CD4-positive, alpha-beta T cell (primary cell): ENCODE data around the gene SAXO1. TPM values are rescaled to one million over a fixed set of nuclear protein-coding genes. Genes with fewer than 3 reads are reported as not detected.

Experiments used
- ATAC-seq: fragments of 200-7000 bp; cut with Tn5 transposase; one replicate; pipeline ENCODE4 v1.10.0; 2022; ENCODE audit warnings: mild to moderate bottlenecking; ENCODE audit not compliant: poor library complexity
- CTCF ChIA-PET: fragments of 350-600 bp; sonication (Branson Sonifier 250); formaldehyde crosslinking; loops from one replicate; lab custom pipeline; 2021; ENCODE audit warnings: antibody characterized with exemption, inconsistent platforms; lab: Charles Lee
- POLR2A ChIA-PET: fragments of 350-600 bp; sonication (Branson Sonifier 250); formaldehyde crosslinking; loops from one replicate; lab custom pipeline; 2021; ENCODE audit warnings: antibody characterized with exemption, inconsistent platforms; lab: Charles Lee
- DNase-seq, 14 experiments: peaks; one replicate each; pipeline ENCODE4 v3.0.0-alpha.2; 2013 to 2020; ENCODE audit warnings: mixed read lengths in 2 of 14
- H3K27ac ChIP-seq, 2 donors: one replicate each; pipeline versions ENCODE4 v1.5.1 to v1.7.0; 2013; ENCODE audit warnings: low read length in 2 of 2, low read depth in 1 of 2, mild to moderate bottlenecking in 1 of 2
- H3K27me3 ChIP-seq, 2 experiments: 1 replicate in 1 of 2; 2 replicates in 1 of 2; pipeline versions ENCODE4 v1.6.1 to v1.7.0; 2013; ENCODE audit warnings: low read length in 2 of 2, control low read depth in 1 of 2, mild to moderate bottlenecking in 1 of 2, moderate library complexity in 1 of 2; ENCODE audit not compliant: insufficient read depth in 2 of 2, control insufficient read depth in 1 of 2
- H3K36me3 ChIP-seq: one replicate; pipeline ENCODE4 v1.6.1; 2013; ENCODE audit warnings: low read length, control low read depth; ENCODE audit not compliant: insufficient read depth
- H3K4me1 ChIP-seq: one replicate; pipeline ENCODE4 v1.6.1; 2013; ENCODE audit warnings: low read length, control low read depth; ENCODE audit not compliant: insufficient read depth
- H3K4me3 ChIP-seq: one replicate; pipeline ENCODE4 v1.5.1; 2013; ENCODE audit warnings: mild to moderate bottlenecking, low read length, moderate library complexity
- H3K9me3 ChIP-seq, 2 experiments: 1 replicate in 1 of 2; 2 replicates in 1 of 2; pipeline versions ENCODE4 v1.6.1 to v1.7.0; 2013; ENCODE audit warnings: low read length in 2 of 2, mild to moderate bottlenecking in 2 of 2, control low read depth in 1 of 2, moderate library complexity in 1 of 2; ENCODE audit not compliant: control insufficient read depth in 1 of 2, insufficient read depth in 1 of 2
- H3K27ac Mint-ChIP-seq: one replicate; pipeline ENCODE4 v1.8.0; 2020; ENCODE audit warnings: mixed read lengths
- H3K27me3 Mint-ChIP-seq: one replicate; pipeline ENCODE4 v1.8.0; 2021; ENCODE audit warnings: mixed read lengths
- H3K36me3 Mint-ChIP-seq: one replicate; pipeline ENCODE4 v1.8.0; 2021; ENCODE audit warnings: low read depth, mixed read lengths
- H3K4me1 Mint-ChIP-seq: one replicate; pipeline ENCODE4 v1.8.0; 2021; ENCODE audit warnings: low read depth, mixed read lengths
- H3K4me3 Mint-ChIP-seq: one replicate; pipeline ENCODE4 v1.8.0; 2020; ENCODE audit warnings: mild to moderate bottlenecking, mixed read lengths
- H3K9me3 Mint-ChIP-seq: one replicate; pipeline ENCODE4 v1.8.0; 2020; ENCODE audit warnings: mixed read lengths
- CTCF ChIP-seq: fragments of 200-600 bp; IDR thresholded peaks from one replicate; pipeline ENCODE4 v1.8.0; 2022; ENCODE audit warnings: antibody characterized with exemption, mild to moderate bottlenecking
- intact Hi-C, 2 experiments: fragments of 100-400 bp; cut with DNase I in 1 of 2; cut with micrococcal nuclease in 1 of 2; formaldehyde crosslinking; loops; one replicate each; pipeline versions ENCODE4 v1.15.1 to v1.9.0; 2023 to 2025; cut with DNase I, micrococcal nuclease
- total RNA-seq, 174 experiments: library from RNA in 2 of 174; stranded (reverse) in 2 of 174; gene quantifications; one replicate each; pipeline ENCODE4 v1.2.3 and lab custom pipeline; 2021 to 2026

Gene SAXO1
- total RNA-seq, 2 experiments from 2014 or later, result 0.19 to 0.34 TPM

- Mint-ChIP-seq H3K36me3 (no peaks in the 10 kb centered on the region), H3K4me1 (no peaks in the 10 kb centered on the region), H3K9me3 (peaks cover 17% of the 10 kb centered on the region), H3K4me3 (no peak overlapping the region), H3K27ac (no peak overlapping the region), H3K27me3 (peaks cover 9% of the 10 kb centered on the region)
- Histone ChIP-seq H3K27ac (no peak overlapping the region), H3K4me1 (peaks cover 10% of the 10 kb centered on the region), H3K27me3 (no peaks in the 10 kb centered on the region), H3K4me3 (no peak overlapping the region), H3K36me3 (no peaks in the 10 kb centered on the region), H3K9me3 (peaks cover 12 to 21% of the 10 kb centered on the region in 2 experiments)
- DNase-seq, result no peak
- intact Hi-C loops, result loop anchor here in 1 of 2 experiments (10.0 kb wide), 1 partner anchor 59 kb away; no protein-coding TSS in a partner anchor
- no peak for ATAC-seq
- ChIA-PET POLR2A (no interaction called here), CTCF (no interaction called here)
- no peak for TF ChIP-seq CTCF
Observed at GRCh38 chr9:18896004-18896403, 137.0 kb downstream of the SAXO1 start.

DNA sequence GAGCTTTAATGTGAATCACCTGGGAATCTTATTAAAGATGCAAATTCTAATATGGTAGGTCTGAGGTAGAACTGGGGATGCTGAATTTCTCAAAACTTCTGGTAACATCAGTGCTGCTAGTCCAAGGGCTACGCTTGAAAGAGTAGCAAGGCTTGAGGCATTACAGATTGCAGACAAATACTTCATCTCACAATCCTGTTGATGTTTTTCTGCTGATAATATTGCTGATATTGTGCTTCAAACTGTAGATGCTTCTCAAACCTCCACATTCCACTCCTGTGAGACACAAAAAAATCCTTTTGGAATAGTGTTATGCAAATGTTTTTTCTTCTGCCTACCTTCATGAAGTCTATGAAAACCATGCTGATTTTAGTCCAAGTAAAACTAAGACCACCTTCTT, 139.5 kb downstream of the SAXO1 start:
- TF ChIP-seq CTCF, result no peak
- Histone ChIP-seq H3K36me3 (no peaks in the 10 kb centered on the region), H3K27ac (no peak overlapping the region), H3K9me3 (peaks cover 12 to 21% of the 10 kb centered on the region in 2 experiments), H3K4me3 (no peak overlapping the region), H3K27me3 (no peaks in the 10 kb centered on the region), H3K4me1 (peaks cover 10% of the 10 kb centered on the region)
- ChIA-PET POLR2A (no interaction called here), CTCF (no interaction called here)
- no peak for ATAC-seq
- H3K9me3 Mint-ChIP-seq, result peaks cover 15% of the 10 kb centered on the region
- intact Hi-C loops, result loop anchor here in 1 of 2 experiments (10.0 kb wide), 1 partner anchor 61 kb away; no protein-coding TSS in a partner anchor
- DNase-seq, result no peak
- H3K4me1 Mint-ChIP-seq, result no peaks in the 10 kb centered on the region
- no peak overlapping the region for H3K27ac Mint-ChIP-seq
- no peak overlapping the region for H3K4me3 Mint-ChIP-seq
- H3K27me3 Mint-ChIP-seq, result peaks cover 6% of the 10 kb centered on the region
- no peaks in the 10 kb centered on the region for H3K36me3 Mint-ChIP-seq

DNA sequence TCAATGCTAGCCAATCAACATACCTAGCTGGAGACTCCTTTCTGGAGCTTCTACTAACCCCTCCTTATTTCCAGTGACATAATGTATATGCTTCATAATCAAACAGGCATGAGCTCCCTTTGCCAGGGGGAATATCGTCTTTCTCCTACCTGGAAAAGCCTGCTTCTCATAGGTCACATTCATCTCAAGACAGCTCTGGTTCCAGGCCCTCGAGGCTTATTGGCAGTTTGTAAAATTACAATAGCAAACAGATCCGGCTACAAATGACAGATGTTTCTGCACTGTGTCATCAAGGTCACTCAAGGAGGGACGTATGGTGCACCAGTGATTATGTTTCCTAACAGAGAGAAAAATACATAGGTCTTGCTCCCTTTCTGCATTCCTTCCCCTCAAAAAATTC, 140.0 kb downstream of the SAXO1 start:
- Mint-ChIP-seq H3K4me3 (no peak overlapping the region), H3K9me3 (peaks cover 15% of the 10 kb centered on the region), H3K27ac (no peak overlapping the region), H3K36me3 (no peaks in the 10 kb centered on the region), H3K4me1 (no peaks in the 10 kb centered on the region), H3K27me3 (peaks cover 5% of the 10 kb centered on the region)
- no peak for ATAC-seq
- H3K4me3 ChIP-seq, result no peak overlapping the region
- TF ChIP-seq CTCF, result no peak
- no peak overlapping the region for H3K27ac ChIP-seq
- ChIA-PET CTCF (no interaction called here), POLR2A (no interaction called here)
- peaks cover 10% of the 10 kb centered on the region for H3K4me1 ChIP-seq
- no peaks in the 10 kb centered on the region for H3K27me3 ChIP-seq
- intact Hi-C loops, result loop anchor here in 1 of 2 experiments (10.0 kb wide), 1 partner anchor 62 kb away; no protein-coding TSS in a partner anchor
- peaks cover 12 to 21% of the 10 kb centered on the region in 2 experiments for H3K9me3 ChIP-seq
- DNase-seq, result no peak
- H3K36me3 ChIP-seq, result no peaks in the 10 kb centered on the region
